GM13977 (cell line): ENCODE results near the gene MITF.

ENCODE experiments used
- DNase-seq: peaks from one replicate; pipeline ENCODE4 v3.0.0; 2012; ENCODE audit warnings: low spot score
- CTCF ChIP-seq: IDR thresholded peaks from 2 replicates; pipeline ENCODE4 v1.5.1; 2012; ENCODE audit warnings: mild to moderate bottlenecking, control low read depth; ENCODE audit not compliant: insufficient read depth; ENCODE audit errors: extremely low read depth, missing control alignments
- in situ Hi-C: fragments of 300-500 bp; cut with MboI; formaldehyde crosslinking; loops from one replicate; pipeline ENCODE4 v1.12.0; 2022; ENCODE audit warnings: low sequenced_read_pairs, low pct_unique_long_range_greater_than_20kb, mixed read lengths, inconsistent platforms; ENCODE audit not compliant: unreplicated experiment

The MITF gene

GRCh38 chr3:69929019-69929418, 189.8 kb downstream of the MITF start:
- TF ChIP-seq CTCF: no peak

GRCh38 chr3:69930564-69930963, 191.3 kb downstream of the MITF start:
- in situ Hi-C loops: no loop called here

More at GRCh38 chr3:69929019-69929418, 189.8 kb downstream of the MITF start:
- in situ Hi-C loops: no loop called here
- DNase-seq: no peak

GRCh38 chr3:69932087-69932486, 192.8 kb downstream of the MITF start:
- in situ Hi-C loops: no loop called here
- DNase-seq: no peak

More at GRCh38 chr3:69930564-69930963, 191.3 kb downstream of the MITF start:
- no peak for DNase-seq
- TF ChIP-seq CTCF: no peak

GRCh38 chr3:69932501-69932900, 193.2 kb downstream of the MITF start:
- TF ChIP-seq CTCF: no peak
- in situ Hi-C loops: no loop called here
- no peak for DNase-seq

More at GRCh38 chr3:69932087-69932486, 192.8 kb downstream of the MITF start:
- TF ChIP-seq CTCF: no peak

GRCh38 chr3:69934398-69934797, 195.1 kb downstream of the MITF start:
- TF ChIP-seq CTCF: no peak
- DNase-seq: no peak
- in situ Hi-C loops: no loop called here

- in situ Hi-C loops: no loop called here
- DNase-seq: no peak
- TF ChIP-seq CTCF: no peak
Measured at GRCh38 chr3:69936266-69936665, 197.0 kb downstream of the MITF start.

GRCh38 chr3:69938061-69938460, 198.8 kb downstream of the MITF start:
- no peak for TF ChIP-seq CTCF
- in situ Hi-C loops: no loop called here
- no peak for DNase-seq
